ENCODE measurements around the gene NFKBIE. TPM values are rescaled to one million over a fixed set of nuclear protein-coding genes. Genes with fewer than 3 reads are reported as not detected.
"Not testable (repeated sequence)": the region's sequence is repeated elsewhere in the genome, so short reads cannot be mapped to it uniquely, and the experiment has no call there.

The NFKBIE gene, protein sequence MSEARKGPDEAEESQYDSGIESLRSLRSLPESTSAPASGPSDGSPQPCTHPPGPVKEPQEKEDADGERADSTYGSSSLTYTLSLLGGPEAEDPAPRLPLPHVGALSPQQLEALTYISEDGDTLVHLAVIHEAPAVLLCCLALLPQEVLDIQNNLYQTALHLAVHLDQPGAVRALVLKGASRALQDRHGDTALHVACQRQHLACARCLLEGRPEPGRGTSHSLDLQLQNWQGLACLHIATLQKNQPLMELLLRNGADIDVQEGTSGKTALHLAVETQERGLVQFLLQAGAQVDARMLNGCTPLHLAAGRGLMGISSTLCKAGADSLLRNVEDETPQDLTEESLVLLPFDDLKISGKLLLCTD
- 4.6 TPM for polyA plus RNA-seq (ENCODE audit: insufficient read length)

DNA sequence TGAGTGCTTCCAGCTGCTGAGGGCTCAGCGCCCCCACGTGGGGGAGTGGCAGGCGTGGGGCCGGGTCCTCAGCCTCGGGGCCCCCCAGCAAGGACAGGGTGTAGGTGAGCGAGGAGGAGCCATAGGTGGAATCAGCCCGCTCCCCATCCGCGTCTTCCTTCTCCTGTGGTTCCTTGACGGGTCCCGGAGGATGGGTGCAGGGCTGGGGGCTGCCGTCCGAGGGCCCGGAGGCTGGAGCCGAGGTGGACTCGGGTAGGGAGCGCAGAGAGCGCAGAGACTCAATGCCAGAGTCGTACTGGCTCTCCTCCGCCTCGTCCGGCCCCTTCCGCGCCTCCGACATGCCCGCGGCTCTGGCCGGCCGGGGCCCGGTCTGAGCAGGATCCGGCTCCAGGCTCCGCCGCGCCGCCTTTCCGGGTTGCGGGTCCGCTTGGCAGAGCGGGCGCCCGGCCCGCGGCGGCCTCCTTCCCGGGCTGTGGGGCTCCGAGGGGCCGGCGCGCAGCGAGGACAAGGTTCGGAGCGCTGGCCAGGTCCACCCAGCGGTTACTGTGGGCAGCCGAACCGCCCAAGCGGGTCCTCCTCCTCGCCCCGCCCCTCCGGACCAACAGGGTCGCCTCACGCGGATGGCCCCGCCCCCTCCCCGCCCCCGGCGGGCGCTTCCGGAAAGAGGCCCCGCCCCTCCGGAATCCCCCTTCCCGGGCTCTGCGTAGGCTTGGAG, at the start of gene NFKBIE:
NFKBIE (minus strand) TSS at position 545 of the 715 bp plus-strand sequence; CDS start at position 340, 205 bp downstream.
- no peak for DNase-seq (ENCODE audit: low read depth)

- not testable (repeated sequence) for DNase-seq (ENCODE audit: low read depth)
Observed at GRCh38 chr6:44314657-44315056, 49.3 kb upstream of the NFKBIE start.

GRCh38 chr6:44312901-44313788, 47.8 kb upstream of the NFKBIE start, which contains the start of gene AARS2:
Gene AARS2 (minus strand): TSS chr6:44313347. CDS start chr6:44313323, 24 bp downstream.
- no peak for DNase-seq (ENCODE audit: low read depth)

DNA sequence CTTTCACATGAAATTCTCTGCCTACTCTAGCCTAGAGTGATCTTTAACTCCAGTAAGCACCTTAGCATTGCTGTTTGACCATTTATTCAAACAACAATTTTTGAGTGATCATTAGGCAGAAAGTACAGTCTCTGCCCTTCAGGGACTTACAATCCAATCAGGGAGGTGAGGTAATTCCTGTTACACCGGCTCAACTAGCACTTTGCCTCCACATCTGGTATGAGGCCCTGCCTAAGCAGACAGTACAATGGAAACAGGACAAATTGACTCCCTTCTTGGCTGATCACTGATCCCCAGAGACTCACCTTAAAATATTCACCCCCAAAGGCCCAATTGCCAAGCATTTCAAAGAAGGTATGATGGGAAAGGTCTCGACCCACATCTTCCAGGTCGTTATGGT, 46.4 kb upstream of the NFKBIE start:
- no peak for DNase-seq (ENCODE audit: low read depth)

GRCh38 chr6:44311304-44311703, 46.0 kb upstream of the NFKBIE start:
- DNase-seq (ENCODE audit: low read depth) = no peak

DNA sequence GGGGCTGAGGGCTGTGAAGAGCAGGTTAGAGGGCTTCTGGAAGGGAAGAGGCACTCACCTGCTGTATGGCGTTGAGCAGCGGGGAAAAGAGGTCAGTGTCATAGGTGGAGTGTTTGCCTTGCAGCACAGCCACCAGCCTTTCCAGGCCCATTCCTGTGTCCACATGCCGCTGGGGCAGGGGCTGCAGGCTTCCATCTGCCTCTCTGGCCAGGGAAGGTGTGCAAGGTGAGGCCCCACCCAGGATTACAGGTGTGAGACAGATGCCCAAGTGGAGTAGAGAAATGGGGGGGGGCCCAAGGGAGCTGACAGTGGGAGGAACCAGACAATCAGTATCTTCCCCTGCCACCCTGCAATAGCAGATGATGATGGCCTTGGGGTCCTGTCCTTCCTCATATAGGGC, 44.9 kb upstream of the NFKBIE start:
- DNase-seq (ENCODE audit: low read depth) = no peak

GRCh38 chr6:44309631-44310030, 44.3 kb upstream of the NFKBIE start:
- DNase-seq (ENCODE audit: low read depth) = no peak

DNA sequence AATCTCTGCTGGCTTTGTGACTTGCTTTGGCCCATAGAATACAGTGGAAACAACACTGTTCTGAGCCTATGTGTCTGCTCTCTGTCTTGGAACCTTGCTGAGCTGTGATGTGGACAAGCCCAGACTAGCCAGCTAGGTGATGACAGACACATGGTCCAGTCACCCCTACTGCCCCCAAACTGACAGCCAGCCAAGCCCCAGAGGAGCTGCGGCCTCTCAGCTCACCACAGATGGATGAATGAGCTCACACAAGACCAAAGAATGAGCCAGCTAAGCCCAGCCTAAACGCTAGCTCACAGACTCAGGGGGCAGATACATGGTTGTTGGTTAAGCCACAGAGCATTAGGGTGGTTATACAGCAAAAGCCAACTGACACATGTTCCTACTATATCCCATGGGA, 43.7 kb upstream of the NFKBIE start:
- no peak for DNase-seq (ENCODE audit: low read depth)

- no peak for DNase-seq (ENCODE audit: low read depth)
Observed at GRCh38 chr6:44307217-44307616, 41.9 kb upstream of the NFKBIE start.

DNA sequence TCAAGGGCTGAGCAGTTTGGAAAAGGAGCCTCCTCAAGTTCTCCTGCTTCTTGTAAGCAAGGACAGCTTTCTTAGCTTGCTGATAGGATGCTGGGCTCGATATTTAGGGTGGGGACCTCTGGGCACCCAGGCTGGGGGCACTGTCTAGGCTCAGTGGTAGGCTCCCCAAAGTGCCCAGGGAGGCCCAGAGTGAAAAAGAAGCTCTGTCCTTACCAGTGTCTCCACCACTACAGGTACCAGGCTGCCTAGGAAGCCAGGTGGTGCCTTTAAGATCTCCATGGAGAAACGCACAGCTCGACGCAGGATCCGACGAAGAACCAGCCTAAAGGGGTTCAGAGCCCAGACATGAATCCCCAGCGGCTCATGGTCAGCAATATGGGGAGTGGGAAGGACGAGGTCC, 41.4 kb upstream of the NFKBIE start:
- no peak for DNase-seq (ENCODE audit: low read depth)

- DNase-seq (ENCODE audit: low read depth) = no peak
Observed at GRCh38 chr6:44305200-44305725, 39.9 kb upstream of the NFKBIE start.

DNA sequence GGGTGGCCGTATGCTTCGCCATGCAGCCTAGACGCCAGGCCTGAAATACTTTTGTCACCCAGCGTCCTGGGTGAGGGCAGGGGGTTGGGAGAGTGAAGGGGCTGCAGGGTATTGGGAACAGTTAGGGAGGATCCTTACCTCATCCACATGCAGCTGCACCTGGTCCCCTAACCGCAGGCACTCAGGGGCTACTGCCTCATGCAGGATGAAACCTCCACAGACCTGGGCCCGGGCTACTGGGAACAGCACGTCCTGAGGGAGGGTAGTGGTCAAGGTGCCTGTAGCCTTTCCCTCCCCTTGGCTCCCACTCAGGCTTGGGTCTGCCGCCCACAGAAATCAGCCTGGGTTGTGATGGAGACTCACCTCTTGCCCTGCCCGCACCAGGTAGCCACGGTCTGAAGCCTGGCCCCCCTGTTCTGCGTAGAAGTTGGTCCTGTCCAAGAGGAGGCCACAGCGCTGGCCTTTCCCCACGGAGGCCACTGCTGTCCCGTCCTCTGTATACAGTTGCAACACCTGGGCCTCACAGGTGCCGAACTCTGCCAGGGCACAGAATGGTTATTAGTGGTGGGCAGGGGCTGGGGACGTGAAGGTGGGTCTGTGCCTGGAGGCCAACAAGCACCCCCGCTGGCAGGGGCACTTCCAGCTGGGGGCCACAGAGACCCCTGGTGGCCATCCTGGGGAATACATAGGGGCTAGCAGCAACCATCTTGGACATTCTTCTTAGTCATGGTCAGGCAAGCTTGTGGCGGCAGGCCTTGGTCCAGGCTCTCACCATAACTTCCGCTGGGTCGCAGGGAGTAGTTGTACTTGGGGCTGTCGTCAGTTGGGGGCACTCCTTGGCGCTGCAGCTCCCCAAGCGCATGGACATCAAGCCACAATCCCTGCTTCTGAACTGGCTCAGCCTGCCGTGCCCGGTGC, 39.2 kb upstream of the NFKBIE start:
- DNase-seq (ENCODE audit: low read depth) = no peak

DNA sequence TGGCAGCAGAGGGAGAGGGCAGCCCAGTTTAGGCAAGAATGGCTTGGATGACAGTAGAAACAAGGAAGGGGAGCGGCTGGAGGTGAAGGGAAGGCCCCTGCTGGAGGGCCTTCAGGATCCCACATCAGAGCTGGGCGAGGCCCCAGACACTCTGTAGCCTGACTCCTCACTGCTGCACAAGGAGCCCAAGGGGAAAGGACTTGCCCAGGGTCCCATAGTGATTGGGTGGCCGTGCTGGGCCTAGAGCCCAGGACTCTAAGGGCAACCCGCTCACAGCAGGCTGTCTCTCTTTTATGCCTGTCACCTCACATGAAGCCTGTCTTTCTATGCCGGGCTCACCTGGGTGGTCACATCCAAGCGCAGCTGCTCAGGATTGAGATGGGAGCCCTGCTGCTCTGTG, 38.5 kb upstream of the NFKBIE start:
- no peak for DNase-seq (ENCODE audit: low read depth)

DNA sequence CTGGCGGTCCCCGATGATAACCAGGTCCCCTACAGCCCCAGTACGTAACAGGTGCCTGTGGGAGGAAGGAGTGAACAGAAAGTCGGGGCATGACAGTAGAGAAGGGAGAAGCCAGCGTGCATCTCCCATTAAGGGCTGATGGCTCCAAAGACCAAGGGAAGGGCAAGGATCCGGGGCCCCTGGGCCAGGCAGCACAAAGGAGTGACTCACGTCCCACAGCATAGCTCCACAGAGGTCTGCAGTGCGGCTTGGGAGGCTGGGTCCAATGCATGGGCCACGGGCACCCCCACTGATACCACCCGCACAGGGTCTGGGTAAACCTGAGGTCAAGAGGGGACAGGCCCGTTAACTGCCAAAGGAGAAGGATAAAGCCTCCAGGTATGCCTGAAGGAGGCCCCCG, 37.5 kb upstream of the NFKBIE start:
- no peak for DNase-seq (ENCODE audit: low read depth)

GRCh38 chr6:44301782-44302564, 36.6 kb upstream of the NFKBIE start:
- no peak for DNase-seq (ENCODE audit: low read depth)

DNA sequence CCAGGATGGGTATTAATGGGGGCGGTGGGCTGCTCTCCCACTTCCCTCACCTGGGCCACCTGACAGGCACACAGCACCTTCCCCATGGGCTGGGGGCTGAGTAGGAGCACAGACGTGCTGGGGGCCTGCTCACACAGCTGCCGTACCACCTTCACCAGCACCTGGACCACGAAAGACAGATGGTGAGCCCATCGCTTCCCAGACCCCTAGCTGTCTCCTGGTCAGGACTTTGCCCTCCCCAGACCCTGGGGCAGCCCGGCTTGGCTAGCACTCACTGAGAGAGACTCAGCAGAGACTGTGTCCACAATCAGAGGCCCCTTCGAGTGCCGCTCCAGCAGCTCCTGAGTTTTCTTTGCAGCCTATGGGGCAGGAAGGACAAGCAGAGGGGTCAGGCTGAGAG, 35.8 kb upstream of the NFKBIE start:
- no peak for DNase-seq (ENCODE audit: low read depth)

DNA sequence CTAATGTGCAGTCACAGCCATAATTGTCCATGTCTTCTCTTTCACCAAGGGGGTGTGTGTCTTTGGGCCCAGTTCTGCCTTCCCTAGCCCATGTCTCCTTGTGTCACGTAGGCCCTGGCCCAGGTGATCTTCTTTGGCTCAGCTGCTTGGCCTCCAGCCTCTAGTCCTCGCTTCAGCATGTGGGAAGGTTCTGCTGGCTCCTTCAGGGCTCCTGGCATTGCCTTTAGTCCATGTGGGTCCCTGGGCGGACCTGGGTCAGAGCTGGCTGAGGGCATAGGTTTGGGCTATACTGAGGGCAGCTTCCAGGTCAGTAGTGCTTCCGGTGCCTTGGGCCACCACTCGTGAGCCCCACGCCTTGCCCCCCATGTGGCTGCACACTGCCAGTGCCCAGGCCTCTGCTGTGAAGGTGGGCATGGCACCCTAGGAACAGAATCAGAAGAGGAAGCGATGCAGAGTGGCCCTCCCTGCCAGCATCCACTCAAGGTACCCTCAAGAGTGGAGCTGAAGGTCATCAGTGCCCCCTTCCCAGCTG, 35.0 kb upstream of the NFKBIE start:
- no peak for DNase-seq (ENCODE audit: low read depth)

GRCh38 chr6:44298864-44299263, 33.5 kb upstream of the NFKBIE start:
- DNase-seq (ENCODE audit: low read depth) = no peak

DNA sequence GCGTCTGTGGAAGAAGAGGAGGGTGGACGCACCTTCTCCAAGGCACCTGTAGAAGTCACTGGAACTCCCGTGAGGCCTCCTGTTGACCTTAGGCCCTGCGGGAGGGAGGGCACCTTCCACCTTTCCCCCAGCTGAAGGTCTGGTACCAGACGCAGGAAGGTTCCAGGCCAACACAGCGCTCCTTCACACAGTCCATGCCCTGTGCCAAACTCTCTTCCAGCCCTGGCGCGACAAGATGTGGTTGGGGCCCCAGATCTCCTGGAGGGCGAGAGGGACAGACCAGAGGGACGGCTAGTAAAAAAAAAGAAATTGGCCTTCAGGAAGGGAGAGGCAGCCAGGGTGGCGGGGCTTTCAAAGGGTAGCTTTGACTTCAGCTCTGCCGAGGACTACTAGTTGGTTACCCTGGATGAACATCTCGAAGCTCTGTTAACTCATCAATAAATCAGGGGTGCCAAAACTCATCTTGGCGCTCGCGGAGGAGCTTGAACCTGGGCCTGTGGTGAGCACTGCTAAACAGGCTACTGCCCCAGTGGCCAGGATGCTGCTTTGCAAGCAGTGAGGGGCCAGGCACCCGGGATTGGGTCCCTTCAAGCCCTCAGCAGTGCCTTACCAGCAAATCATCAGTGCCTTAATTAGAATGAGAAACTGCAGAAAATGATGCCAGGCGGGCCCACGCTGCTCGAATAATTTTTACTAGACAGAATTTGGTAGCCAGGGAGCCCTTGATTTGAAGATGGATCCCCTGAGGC, 32.9 kb upstream of the NFKBIE start:
- no peak for DNase-seq (ENCODE audit: low read depth)

Measured in forelimb muscle (tissue), 1 donor.